HG03558 (cell line): Measurements from ENCODE around the gene IMP4.

ENCODE experiments used
- ATAC-seq: cut with Tn5 transposase; IDR thresholded peaks from one replicate; pipeline ENCODE4 v1.9.1; 2021; ENCODE audit warnings: moderate number of reproducible peaks; ENCODE audit not compliant: unreplicated experiment; ENCODE audit errors: extremely low read depth

IMP4 gene

DNA sequence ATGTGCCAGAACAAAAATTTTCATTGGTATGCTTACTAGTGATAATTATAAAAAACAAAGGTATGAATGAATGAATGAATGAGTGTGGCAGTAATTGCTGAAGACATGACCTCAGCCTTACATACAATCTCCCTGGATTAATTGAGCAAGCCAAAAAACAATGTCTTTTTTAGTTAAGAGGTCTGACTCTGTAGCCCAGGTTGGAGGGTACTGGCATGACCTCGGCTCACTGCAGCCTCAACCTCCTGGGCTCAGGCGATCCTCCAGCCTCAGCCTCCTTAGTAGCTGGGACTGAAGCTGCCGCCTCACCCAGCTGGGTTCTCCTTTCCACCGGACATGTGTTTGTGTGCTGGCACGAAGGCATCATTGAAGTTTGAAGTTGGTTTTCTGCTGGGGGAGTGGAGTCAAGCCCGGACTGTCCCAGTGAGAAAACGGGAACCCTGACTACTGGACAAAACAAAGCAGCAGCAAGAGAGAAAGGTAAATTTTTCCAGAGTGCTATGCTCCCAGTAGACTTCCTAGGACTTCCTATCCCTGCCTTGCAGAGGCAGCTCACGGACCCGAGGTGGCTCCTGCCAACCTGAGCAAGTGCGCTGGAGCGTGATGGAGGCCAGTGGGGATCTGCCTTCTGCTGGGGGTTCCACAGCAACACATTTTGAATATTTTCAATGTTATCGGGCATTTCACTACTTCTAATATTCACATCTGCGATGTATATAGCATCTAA lies 6.4 kb upstream of the IMP4 start:
- no peak for ATAC-seq

DNA sequence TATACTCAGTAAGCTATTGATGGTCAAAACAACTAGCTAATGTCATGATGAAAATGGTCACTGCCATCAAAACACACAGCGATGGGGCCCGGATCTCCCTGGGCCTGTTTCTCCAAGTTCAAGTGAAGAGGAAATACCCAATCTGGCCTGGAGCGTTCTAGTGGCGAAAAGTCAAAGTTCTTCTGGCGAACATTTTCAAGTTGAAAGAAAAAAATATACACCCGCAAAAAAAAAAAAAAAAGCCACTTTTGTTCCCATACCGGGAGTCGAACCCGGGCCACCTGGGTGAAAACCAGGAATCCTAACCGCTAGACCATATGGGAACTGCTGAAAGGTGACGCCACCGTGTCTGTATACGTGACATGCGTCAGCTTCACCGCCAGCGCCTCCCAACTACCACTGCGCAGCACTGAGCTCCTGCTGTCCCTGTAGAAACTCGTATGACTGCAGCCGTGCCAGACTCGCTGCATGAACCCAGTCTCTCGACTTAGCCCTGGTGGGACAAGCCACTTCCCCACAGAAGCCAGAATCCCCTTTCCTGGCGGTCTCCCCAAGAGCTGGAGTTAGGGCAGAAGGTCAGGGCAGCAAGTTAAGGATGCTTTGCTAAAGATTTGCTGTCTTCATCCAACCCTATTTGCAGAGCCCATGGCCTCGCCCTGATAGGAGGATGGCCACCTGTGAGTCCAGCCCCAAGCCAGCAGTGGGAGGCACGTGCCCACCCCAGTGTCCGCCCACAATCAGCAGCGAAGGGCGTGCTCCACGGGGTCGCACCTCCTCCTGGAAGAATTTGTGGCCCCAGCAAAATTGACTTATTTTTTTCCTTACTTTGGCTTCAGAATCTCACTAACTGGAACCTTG lies 5.6 kb upstream of the IMP4 start:
- no peak for ATAC-seq

GRCh38 chr2:130337735-130338325 lies 4.9 kb upstream of the IMP4 start:
- ATAC-seq = no peak

GRCh38 chr2:130338793-130339345 lies 3.8 kb upstream of the IMP4 start:
- ATAC-seq = no peak

DNA sequence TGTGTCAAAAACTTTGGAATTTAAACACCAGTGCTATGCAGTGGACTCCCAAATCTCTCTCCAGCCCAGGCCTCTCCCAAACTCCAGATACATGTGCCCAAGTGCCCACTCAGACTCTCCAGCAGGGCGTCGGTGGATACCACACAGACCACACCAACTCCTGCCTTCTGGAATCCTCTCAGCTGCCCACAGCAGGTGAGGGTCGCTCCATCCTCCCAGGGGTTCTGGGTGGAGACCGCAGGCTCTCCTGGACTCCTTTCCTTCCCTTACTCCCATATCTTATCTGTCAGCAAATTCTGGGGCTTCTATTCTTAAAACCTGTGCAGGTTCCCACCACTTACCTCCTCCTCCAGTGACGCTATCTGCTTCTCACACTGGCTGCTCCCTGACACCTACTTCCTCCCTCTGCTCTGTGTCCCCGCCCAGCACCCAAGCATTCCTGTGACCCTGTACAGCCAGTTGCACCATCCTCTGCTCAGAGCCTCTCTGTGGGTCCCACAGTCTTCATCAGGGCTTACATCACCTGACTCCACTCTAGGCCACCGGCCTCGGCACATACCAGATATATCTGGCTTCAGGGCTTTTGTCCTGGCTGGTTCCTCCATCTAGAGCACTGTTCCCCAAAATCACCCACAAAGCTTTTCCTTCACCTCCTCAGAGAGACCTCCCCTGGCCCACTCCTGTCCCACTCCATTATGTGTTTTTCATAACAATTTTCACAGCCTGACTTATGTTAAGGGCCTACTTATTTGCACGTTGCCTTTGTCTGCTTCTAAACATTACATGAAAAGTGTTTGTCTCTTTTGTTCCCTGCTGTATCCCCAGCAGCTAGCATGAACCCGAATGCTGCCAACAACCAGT lies 2.6 kb upstream of the IMP4 start:
- ATAC-seq = no peak

DNA sequence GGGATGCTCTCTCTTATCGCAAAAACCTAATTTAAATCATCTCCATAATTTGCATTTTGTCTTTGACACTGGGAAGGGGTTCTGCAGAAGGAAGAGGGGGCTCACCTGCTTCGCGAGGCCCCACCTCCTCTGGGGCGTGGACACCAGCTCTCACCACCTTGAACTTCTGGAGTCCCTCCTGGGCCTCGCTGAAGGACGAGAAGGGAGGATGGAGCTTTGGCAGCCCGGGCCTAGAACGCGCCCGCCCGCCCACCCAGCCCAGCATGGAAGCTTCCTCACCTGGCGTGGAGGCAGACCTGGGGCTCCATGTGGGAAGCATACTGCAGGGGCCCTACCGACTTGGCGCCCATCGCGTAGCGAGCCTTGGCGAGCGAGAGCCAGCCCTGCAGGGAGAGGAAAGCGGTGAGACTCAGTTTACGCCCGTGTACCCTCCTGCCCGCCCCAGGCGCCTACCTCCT lies 1.1 kb upstream of the IMP4 start:
- ATAC-seq = no peak

DNA sequence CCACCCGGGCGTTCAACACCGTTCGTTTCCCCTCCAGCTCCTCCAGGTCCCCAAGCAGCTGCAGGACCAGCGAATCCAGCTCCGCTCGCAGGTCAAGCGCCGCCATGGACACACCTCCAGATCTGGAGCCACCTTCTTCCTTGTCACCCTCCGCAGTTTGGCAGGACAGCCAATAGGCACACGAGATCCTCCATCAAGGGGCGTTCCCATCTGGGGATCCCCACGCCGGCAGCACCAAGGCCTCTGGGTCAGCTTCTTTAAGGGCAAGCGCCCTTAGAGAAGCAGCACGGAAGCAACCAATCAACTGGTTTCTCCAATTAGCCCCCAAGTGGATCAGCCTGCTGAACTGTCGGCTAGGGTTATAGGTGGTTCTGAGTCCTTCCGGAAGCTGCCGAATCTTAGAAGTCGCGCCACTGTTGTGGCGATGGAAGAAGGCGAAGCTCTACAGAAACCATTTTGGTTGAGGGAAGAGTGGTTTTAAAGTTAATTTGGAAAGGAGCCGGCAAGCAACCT lies 621 bp upstream of the IMP4 start:
- peak; percentile 46 for ATAC-seq

- ATAC-seq = no peak
Observed at GRCh38 chr2:130344578-130344977, 1.9 kb downstream of the IMP4 start.

DNA sequence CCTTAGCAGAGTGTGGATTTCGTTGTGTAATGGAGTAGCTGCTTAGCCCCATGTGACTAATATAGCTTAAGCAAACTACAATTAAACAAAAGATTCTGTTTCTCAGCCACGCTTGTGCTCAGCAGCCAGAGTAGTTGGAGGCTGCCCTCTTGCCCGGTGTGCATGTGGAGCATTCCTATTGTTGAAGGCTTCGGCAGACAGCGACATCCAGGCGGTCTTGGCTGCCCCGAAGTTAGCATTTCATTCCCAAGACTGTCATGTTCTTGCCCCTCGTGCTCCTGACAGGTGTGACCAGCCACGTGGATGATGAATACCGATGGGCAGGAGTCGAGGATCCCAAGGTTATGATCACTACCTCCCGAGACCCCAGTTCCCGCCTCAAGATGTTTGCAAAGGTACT lies 2.4 kb downstream of the IMP4 start:
- no peak for ATAC-seq

DNA sequence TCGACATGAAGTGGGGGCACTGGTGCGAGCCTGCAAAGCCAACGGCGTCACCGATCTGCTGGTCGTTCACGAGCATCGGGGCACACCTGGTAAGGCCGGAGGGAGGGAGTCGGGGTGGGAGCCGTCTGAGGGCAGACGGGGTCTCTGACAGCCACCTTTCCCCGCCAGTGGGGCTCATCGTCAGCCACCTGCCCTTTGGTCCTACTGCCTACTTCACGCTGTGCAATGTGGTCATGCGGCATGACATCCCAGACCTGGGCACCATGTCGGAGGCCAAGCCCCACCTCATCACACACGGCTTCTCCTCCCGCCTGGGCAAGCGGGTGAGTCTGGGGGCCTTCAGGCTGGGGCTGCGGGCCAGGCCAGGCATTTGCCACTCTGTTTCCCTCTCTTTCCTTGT lies 2.9 kb downstream of the IMP4 start:
- ATAC-seq = no peak

- ATAC-seq = no peak
Observed at GRCh38 chr2:130346041-130346740, 3.5 kb downstream of the IMP4 start.

DNA sequence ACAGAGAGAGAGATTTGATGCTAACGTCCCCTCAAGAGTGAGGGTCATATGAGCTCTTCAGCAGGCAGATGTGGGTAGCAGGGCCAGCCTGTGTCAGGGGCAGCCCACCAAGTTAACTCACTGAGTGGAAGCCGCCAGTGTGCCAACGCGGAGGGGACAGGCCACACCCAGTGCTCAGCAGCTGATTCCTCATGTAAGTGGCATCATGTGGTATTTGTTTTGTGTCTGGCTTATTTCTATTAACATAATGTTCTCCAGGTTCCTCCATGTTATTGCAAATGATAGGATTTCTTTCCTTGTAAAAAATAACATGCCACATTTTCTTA lies 4.0 kb downstream of the IMP4 start:
- ATAC-seq = no peak

DNA sequence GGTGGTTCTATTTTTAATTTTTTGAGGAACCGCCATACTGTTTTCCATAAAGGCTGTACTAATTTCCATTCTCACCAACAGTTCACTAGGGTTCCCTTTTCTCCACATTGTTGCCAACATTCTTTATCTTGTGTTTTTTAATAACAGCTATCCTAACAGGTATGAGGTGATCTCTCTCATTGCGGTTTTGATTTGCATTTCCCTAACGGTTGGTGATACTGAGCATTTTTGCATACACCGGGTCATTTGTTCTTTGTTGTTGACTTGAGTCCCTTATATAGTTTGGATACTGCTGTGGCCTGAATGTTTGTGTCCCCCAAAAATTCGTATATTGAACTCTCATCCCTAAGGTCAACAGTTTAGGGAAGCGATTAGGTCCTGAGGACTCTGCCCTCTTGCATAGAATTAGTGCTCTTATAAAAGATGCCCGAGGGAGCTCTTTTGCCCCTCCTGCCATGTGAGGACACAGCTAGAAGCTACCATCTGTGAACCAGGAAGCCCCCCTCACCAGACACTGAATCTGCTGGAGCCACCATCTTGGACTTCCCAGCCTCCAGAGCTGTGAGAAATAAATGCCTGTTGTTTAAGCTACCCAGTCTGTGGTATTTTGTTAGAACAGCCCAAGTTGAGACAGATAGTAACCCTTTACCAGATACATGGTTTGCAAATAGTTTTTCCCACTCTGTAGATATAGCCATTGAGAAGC lies 4.7 kb downstream of the IMP4 start:
- ATAC-seq = no peak

DNA sequence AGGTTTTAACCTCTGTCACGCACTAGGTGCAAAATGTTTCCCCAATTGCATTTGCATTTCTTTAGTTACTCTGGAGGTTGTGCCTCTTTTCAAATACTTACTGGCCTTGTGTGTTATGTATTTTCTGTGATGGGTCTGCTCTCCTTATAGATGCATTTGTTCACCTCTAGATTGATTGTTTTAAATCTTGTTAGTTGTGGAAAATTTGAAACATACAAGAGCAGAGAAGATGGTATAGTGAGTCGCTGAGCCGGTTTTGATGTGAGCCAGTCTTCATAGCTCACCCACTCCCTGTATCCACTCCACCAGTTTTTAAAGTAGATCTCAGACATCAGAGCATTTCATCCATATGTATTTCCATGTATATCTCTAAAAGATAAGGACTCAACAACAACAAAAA lies 6.5 kb downstream of the IMP4 start:
- no peak for ATAC-seq

- ATAC-seq = no peak
Observed at GRCh38 chr2:130351711-130352110, 9.0 kb downstream of the IMP4 start.

- ATAC-seq = no peak
Observed at GRCh38 chr2:130352237-130352636, 9.5 kb downstream of the IMP4 start.

- ATAC-seq = no peak
Observed at GRCh38 chr2:130353291-130354138, 10.8 kb downstream of the IMP4 start.

- no peak for ATAC-seq
Observed at GRCh38 chr2:130354139-130354428, 11.4 kb downstream of the IMP4 start.
